ENCODE data around the gene FUT9. TPM values are rescaled to one million over a fixed set of nuclear protein-coding genes. Genes with fewer than 3 reads are reported as not detected.

FUT9 gene
- total and polyA plus RNA-seq, 2 experiments from 2014 or later = 2.1 to 6.8 TPM

- Mint-ChIP-seq H3K27ac (no peak overlapping the region), H3K27me3 (ENCODE audit: insufficient read depth, low read depth, poor library complexity) (no peaks in the 10 kb centered on the region), H3K9me3 (peaks cover 20% of the 10 kb centered on the region), H3K4me1 (no peaks in the 10 kb centered on the region), H3K36me3 (ENCODE audit: low read depth) (peaks cover 24% of the 10 kb centered on the region), H3K4me3 (no peak overlapping the region)
- Histone ChIP-seq H3K36me3 (ENCODE audit: insufficient read depth) (no peaks in the 10 kb centered on the region), H3K4me2 (no peak overlapping the region), H3K4me3 (no peak overlapping the region), H3K27ac (ENCODE audit: low read depth) (no peak overlapping the region), H4K20me1 (replicated peaks; ENCODE audit: insufficient read depth) (no peaks in the 10 kb centered on the region), H3K9me2 (ENCODE audit: insufficient read depth) (no peaks in the 10 kb centered on the region), H3F3A (replicated peaks; ENCODE audit: low read depth) (no peaks in the 10 kb centered on the region), H3K79me2 (replicated peaks; ENCODE audit: insufficient read depth) (no peaks in the 10 kb centered on the region), H3K4me1 (ENCODE audit: insufficient read depth) (no peaks in the 10 kb centered on the region), H3K27me3 (ENCODE audit: insufficient read depth) (no peaks in the 10 kb centered on the region), H2AFZ (no peak overlapping the region)
- no peak for DNase-seq (ENCODE audit: low spot score)
- no peak for ATAC-seq
- TF ChIP-seq JUNB (IDR thresholded peaks at IDR 0.05; ENCODE audit: unreplicated experiment) (no peak), ZNF114 (CRISPR knock-in tag; IDR thresholded peaks at IDR 0.05) (no peak), EZH2 (IDR thresholded peaks at IDR 0.05; ENCODE audit: low read depth, unreplicated experiment) (no peak), STAT1 (IDR thresholded peaks at IDR 0.05; ENCODE audit: unreplicated experiment) (no peak), CREB1 (CRISPR knock-in tag; IDR thresholded peaks at IDR 0.05; ENCODE audit: low read depth) (no peak), ZNF331 (CRISPR knock-in tag; IDR thresholded peaks at IDR 0.05; ENCODE audit: low read depth) (no peak)
Measured at GRCh38 chr6:96138406-96138805, 122.6 kb downstream of the FUT9 start.

GRCh38 chr6:96142142-96142541 lies 126.4 kb downstream of the FUT9 start:
- Mint-ChIP-seq H3K4me3 (no peak overlapping the region), H3K4me1 (no peaks in the 10 kb centered on the region), H3K27ac (no peak overlapping the region), H3K9me3 (peaks cover 20% of the 10 kb centered on the region), H3K36me3 (ENCODE audit: low read depth) (peaks cover 24% of the 10 kb centered on the region), H3K27me3 (ENCODE audit: insufficient read depth, low read depth, poor library complexity) (no peaks in the 10 kb centered on the region)
- H3K4me1 ChIP-seq (ENCODE audit: insufficient read depth) = no peaks in the 10 kb centered on the region
- H3K27ac ChIP-seq (ENCODE audit: low read depth) = no peak overlapping the region
- no peak overlapping the region for H3K4me3 ChIP-seq
- H3K36me3 ChIP-seq (ENCODE audit: insufficient read depth) = no peaks in the 10 kb centered on the region
- H3K4me2 ChIP-seq = no peak overlapping the region
- DNase-seq (ENCODE audit: low spot score) (no peak), ATAC-seq (no peak)
- H4K20me1 ChIP-seq (replicated peaks; ENCODE audit: insufficient read depth) = no peaks in the 10 kb centered on the region
- no peaks in the 10 kb centered on the region for H3K27me3 ChIP-seq (ENCODE audit: insufficient read depth)
- no peaks in the 10 kb centered on the region for H3K79me2 ChIP-seq (replicated peaks; ENCODE audit: insufficient read depth)
- no peak overlapping the region for H2AFZ ChIP-seq
- H3F3A ChIP-seq (replicated peaks; ENCODE audit: low read depth) = no peaks in the 10 kb centered on the region
- no peaks in the 10 kb centered on the region for H3K9me2 ChIP-seq (ENCODE audit: insufficient read depth)
- TF ChIP-seq EZH2 (IDR thresholded peaks at IDR 0.05; ENCODE audit: low read depth, unreplicated experiment) (no peak), EZH2phosphoT487 (IDR thresholded peaks at IDR 0.05; ENCODE audit: unreplicated experiment) (no peak), REST (IDR thresholded peaks at IDR 0.05; ENCODE audit: unreplicated experiment) (no peak), POLR2AphosphoS5 (IDR thresholded peaks at IDR 0.05; ENCODE audit: low read depth) (no peak), ZNF331 (CRISPR knock-in tag; IDR thresholded peaks at IDR 0.05; ENCODE audit: low read depth) (no peak), CREB1 (CRISPR knock-in tag; IDR thresholded peaks at IDR 0.05; ENCODE audit: low read depth) (no peak), STAT1 (IDR thresholded peaks at IDR 0.05; ENCODE audit: unreplicated experiment) (no peak), JUNB (IDR thresholded peaks at IDR 0.05; ENCODE audit: unreplicated experiment) (no peak), NANOG (IDR thresholded peaks at IDR 0.05; ENCODE audit: borderline replicate concordance) (no peak), ZNF114 (CRISPR knock-in tag; IDR thresholded peaks at IDR 0.05) (no peak)
- TF ChIP-seq, protein P1, sequence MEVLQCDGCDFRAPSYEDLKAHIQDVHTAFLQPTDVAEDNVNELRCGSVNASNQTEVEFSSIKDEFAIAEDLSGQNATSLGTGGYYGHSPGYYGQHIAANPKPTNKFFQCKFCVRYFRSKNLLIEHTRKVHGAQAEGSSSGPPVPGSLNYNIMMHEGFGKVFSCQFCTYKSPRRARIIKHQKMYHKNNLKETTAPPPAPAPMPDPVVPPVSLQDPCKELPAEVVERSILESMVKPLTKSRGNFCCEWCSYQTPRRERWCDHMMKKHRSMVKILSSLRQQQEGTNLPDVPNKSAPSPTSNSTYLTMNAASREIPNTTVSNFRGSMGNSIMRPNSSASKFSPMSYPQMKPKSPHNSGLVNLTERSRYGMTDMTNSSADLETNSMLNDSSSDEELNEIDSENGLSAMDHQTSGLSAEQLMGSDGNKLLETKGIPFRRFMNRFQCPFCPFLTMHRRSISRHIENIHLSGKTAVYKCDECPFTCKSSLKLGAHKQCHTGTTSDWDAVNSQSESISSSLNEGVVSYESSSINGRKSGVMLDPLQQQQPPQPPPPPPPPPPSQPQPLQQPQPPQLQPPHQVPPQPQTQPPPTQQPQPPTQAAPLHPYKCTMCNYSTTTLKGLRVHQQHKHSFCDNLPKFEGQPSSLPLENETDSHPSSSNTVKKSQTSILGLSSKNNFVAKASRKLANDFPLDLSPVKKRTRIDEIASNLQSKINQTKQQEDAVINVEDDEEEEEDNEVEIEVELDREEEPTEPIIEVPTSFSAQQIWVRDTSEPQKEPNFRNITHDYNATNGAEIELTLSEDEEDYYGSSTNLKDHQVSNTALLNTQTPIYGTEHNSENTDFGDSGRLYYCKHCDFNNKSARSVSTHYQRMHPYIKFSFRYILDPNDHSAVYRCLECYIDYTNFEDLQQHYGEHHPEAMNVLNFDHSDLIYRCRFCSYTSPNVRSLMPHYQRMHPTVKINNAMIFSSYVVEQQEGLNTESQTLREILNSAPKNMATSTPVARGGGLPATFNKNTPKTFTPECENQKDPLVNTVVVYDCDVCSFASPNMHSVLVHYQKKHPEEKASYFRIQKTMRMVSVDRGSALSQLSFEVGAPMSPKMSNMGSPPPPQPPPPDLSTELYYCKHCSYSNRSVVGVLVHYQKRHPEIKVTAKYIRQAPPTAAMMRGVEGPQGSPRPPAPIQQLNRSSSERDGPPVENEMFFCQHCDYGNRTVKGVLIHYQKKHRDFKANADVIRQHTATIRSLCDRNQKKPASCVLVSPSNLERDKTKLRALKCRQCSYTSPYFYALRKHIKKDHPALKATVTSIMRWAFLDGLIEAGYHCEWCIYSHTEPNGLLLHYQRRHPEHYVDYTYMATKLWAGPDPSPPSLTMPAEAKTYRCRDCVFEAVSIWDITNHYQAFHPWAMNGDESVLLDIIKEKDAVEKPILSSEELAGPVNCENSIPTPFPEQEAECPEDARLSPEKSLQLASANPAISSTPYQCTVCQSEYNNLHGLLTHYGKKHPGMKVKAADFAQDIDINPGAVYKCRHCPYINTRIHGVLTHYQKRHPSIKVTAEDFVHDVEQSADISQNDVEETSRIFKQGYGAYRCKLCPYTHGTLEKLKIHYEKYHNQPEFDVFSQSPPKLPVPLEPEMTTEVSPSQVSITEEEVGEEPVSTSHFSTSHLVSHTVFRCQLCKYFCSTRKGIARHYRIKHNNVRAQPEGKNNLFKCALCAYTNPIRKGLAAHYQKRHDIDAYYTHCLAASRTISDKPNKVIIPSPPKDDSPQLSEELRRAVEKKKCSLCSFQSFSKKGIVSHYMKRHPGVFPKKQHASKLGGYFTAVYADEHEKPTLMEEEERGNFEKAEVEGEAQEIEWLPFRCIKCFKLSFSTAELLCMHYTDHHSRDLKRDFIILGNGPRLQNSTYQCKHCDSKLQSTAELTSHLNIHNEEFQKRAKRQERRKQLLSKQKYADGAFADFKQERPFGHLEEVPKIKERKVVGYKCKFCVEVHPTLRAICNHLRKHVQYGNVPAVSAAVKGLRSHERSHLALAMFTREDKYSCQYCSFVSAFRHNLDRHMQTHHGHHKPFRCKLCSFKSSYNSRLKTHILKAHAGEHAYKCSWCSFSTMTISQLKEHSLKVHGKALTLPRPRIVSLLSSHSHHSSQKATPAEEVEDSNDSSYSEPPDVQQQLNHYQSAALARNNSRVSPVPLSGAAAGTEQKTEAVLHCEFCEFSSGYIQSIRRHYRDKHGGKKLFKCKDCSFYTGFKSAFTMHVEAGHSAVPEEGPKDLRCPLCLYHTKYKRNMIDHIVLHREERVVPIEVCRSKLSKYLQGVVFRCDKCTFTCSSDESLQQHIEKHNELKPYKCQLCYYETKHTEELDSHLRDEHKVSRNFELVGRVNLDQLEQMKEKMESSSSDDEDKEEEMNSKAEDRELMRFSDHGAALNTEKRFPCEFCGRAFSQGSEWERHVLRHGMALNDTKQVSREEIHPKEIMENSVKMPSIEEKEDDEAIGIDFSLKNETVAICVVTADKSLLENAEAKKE (CRISPR knock-in tag; IDR thresholded peaks at IDR 0.05) = no peak
- TF ChIP-seq, protein P2, sequence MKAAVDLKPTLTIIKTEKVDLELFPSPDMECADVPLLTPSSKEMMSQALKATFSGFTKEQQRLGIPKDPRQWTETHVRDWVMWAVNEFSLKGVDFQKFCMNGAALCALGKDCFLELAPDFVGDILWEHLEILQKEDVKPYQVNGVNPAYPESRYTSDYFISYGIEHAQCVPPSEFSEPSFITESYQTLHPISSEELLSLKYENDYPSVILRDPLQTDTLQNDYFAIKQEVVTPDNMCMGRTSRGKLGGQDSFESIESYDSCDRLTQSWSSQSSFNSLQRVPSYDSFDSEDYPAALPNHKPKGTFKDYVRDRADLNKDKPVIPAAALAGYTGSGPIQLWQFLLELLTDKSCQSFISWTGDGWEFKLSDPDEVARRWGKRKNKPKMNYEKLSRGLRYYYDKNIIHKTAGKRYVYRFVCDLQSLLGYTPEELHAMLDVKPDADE (IDR thresholded peaks at IDR 0.05) = no peak

Measured in GM23338 (cell line).